ENCODE measurements around the gene VEPH1. TPM values are rescaled to one million over a fixed set of nuclear protein-coding genes. Genes with fewer than 3 reads are reported as not detected.

VEPH1 gene
- polyA plus RNA-seq, 1 of the 3 experiments (the other 2 are of a cell fraction), result 6.0 TPM

DNA sequence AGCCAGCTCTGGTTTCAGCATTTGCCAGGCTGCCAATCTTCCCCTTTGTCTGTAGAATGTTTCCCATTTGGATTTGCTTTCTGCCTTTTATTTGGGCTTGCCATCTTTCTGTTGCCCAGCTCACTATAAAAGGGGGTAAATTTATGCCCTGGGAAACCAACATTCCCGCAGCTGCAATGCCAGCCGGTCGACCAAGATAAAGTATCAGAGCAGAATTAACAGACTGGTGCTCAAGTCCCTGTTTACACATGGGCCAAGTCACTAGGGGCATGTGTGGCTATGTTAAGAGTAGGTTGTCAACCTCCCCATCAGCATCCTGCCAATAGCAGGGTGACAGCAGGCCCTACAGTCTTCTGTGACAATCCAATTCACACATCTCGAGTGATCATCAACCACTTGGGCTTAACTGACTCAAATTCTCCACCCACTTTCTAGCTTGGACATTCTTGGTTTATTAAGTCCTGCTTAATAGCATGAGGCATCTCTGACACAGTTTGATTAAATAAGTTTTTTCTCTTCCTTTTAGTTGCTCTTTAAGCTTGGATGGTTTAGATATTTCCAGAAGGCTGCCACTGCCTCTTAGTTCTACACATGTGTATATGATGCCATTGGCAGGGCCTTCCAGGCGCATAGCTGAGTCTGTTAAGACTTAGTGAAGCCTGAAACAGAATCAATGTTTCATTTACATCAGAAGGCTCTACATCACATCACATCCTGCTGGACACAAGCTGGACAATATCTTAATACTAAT lies 24.1 kb upstream of the VEPH1 start:
- Histone ChIP-seq H4K20me1 (ENCODE audit: insufficient read depth) (no peaks in the 10 kb centered on the region), H3K9me2 (no peaks in the 10 kb centered on the region), H3K4me1 (ENCODE audit: control insufficient read depth in 1 of 2, insufficient read depth in 2 of 2, low read depth in 1 of 2, low read length in 1 of 2) (peaks cover 6 to 33% of the 10 kb centered on the region in 2 experiments; a peak in 3 of 4 replicates), H3K9ac (no peak overlapping the region), H3K27me3 (ENCODE audit: insufficient read depth) (no peaks in the 10 kb centered on the region), H3F3A (replicated peaks; ENCODE audit: insufficient read depth) (peaks cover 32% of the 10 kb centered on the region), H2AFZ (ENCODE audit: low read depth) (peak overlapping the region; percentile 30; the same call in 1 of the 2 replicates), H3K27ac (ENCODE audit: low read depth in 2 of 2, low read length in 1 of 2) (peak overlapping the region in 1 of 2 experiments; percentile 44; a peak in 2 of 4 replicates), H3K36me3 (replicated peaks in 1 of 2; ENCODE audit: control insufficient read depth in 1 of 2, insufficient read depth in 2 of 2, low read length in 1 of 2) (peaks cover 0 to 10% of the 10 kb centered on the region in 2 experiments), H3K4me3 (ENCODE audit: low read depth in 2 of 2, low read length in 1 of 2) (no peak overlapping the region), H3K4me2 (peak overlapping the region; percentile 45), H3K79me2 (ENCODE audit: insufficient read depth) (peaks cover 55% of the 10 kb centered on the region), H3K9me3 (no peaks in the 10 kb centered on the region)
- DNase-seq, result no peak
- 74% methylated on average over 5 of the region's 5 CpGs for WGBS (ENCODE audit: low lambda C conversion rate)
- POLR2A ChIA-PET, result no interaction called here
- CTCF ChIA-PET, result interaction anchor here (0.9 to 2.1 kb wide), 8 partner anchors 15 to 1004 kb away, joined by 3 to 11 read pairs (median 3); no protein-coding TSS in a partner anchor
- TF ChIP-seq RCOR1 (IDR thresholded peaks at IDR 0.05; ENCODE audit: low read length) (no peak), NRF1 (IDR thresholded peaks at IDR 0.05; ENCODE audit: low read depth, low read length) (no peak), MEF2A (IDR thresholded peaks at IDR 0.05; ENCODE audit: borderline replicate concordance, low read depth) (no peak)
- TF ChIP-seq, protein P1, sequence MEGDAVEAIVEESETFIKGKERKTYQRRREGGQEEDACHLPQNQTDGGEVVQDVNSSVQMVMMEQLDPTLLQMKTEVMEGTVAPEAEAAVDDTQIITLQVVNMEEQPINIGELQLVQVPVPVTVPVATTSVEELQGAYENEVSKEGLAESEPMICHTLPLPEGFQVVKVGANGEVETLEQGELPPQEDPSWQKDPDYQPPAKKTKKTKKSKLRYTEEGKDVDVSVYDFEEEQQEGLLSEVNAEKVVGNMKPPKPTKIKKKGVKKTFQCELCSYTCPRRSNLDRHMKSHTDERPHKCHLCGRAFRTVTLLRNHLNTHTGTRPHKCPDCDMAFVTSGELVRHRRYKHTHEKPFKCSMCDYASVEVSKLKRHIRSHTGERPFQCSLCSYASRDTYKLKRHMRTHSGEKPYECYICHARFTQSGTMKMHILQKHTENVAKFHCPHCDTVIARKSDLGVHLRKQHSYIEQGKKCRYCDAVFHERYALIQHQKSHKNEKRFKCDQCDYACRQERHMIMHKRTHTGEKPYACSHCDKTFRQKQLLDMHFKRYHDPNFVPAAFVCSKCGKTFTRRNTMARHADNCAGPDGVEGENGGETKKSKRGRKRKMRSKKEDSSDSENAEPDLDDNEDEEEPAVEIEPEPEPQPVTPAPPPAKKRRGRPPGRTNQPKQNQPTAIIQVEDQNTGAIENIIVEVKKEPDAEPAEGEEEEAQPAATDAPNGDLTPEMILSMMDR (IDR thresholded peaks at IDR 0.05), result no peak

DNA sequence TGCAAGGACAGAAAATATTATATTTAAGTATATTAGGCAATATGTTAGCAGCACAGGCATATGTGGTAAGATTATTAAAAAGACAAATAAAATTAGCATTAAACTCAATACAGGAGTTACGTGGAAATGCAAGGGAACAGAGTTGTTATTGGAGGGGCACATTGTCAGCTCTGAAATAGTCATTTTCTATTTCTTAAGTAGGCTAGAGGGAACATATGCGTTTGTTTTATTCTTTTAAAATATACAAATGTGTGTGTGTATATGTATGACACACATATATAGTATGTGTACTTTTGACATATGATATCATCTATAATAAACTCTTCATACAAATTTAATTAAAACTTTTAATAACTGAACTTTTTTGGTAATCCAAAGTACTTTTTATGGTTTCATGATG lies 22.8 kb upstream of the VEPH1 start:
- WGBS (ENCODE audit: low lambda C conversion rate), result 87% methylated on average over 2 of the region's 2 CpGs
- Histone ChIP-seq H3K9me2 (no peaks in the 10 kb centered on the region), H3K27ac (ENCODE audit: low read depth in 2 of 2, low read length in 1 of 2) (no peak overlapping the region), H4K20me1 (ENCODE audit: insufficient read depth) (no peaks in the 10 kb centered on the region), H3K4me2 (no peak overlapping the region), H3K4me3 (ENCODE audit: low read depth in 2 of 2, low read length in 1 of 2) (no peak overlapping the region), H3K36me3 (replicated peaks in 1 of 2; ENCODE audit: control insufficient read depth in 1 of 2, insufficient read depth in 2 of 2, low read length in 1 of 2) (peaks cover 0 to 10% of the 10 kb centered on the region in 2 experiments), H3F3A (replicated peaks; ENCODE audit: insufficient read depth) (peaks cover 21% of the 10 kb centered on the region), H2AFZ (ENCODE audit: low read depth) (no peak overlapping the region; the same call in 1 of the 2 replicates), H3K4me1 (ENCODE audit: control insufficient read depth in 1 of 2, insufficient read depth in 2 of 2, low read depth in 1 of 2, low read length in 1 of 2) (peaks cover 6 to 33% of the 10 kb centered on the region in 2 experiments; a peak in 3 of 4 replicates), H3K79me2 (ENCODE audit: insufficient read depth) (peaks cover 50% of the 10 kb centered on the region), H3K9me3 (no peaks in the 10 kb centered on the region), H3K27me3 (ENCODE audit: insufficient read depth) (no peaks in the 10 kb centered on the region), H3K9ac (no peak overlapping the region)
- ChIA-PET POLR2A (no interaction called here), CTCF (interaction anchor here (1.6 kb wide), 1 partner anchor 17 kb away, joined by 3 read pairs; no protein-coding TSS in a partner anchor)
- no peak for DNase-seq
- no peak for TF ChIP-seq NRF1 (IDR thresholded peaks at IDR 0.05; ENCODE audit: low read depth, low read length)
- no peak for TF ChIP-seq SMC3 (IDR thresholded peaks at IDR 0.05; ENCODE audit: low read depth, low read length)
- no peak for TF ChIP-seq MEF2A (IDR thresholded peaks at IDR 0.05; ENCODE audit: borderline replicate concordance, low read depth)
- TF ChIP-seq, protein P2, sequence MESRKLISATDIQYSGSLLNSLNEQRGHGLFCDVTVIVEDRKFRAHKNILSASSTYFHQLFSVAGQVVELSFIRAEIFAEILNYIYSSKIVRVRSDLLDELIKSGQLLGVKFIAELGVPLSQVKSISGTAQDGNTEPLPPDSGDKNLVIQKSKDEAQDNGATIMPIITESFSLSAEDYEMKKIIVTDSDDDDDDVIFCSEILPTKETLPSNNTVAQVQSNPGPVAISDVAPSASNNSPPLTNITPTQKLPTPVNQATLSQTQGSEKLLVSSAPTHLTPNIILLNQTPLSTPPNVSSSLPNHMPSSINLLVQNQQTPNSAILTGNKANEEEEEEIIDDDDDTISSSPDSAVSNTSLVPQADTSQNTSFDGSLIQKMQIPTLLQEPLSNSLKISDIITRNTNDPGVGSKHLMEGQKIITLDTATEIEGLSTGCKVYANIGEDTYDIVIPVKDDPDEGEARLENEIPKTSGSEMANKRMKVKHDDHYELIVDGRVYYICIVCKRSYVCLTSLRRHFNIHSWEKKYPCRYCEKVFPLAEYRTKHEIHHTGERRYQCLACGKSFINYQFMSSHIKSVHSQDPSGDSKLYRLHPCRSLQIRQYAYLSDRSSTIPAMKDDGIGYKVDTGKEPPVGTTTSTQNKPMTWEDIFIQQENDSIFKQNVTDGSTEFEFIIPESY (IDR thresholded peaks at IDR 0.05; ENCODE audit: borderline replicate concordance, low read depth), result no peak

Data from SK-N-SH (cell line).